NCI-H2171 treated with DMSO at 0.1 percent for 48 hours (cell line): ENCODE measurements around the gene ARHGAP24.
"Not testable (repeated sequence)": the region's sequence is repeated elsewhere in the genome, so short reads cannot be mapped to it uniquely, and the experiment has no call there.

Experiments used
- DNase-seq: peaks from one replicate; lab custom pipeline; 2025; lab: John Stamatoyannopoulos, UW

The ARHGAP24 gene

GRCh38 chr4:85518526-85518925, 43.6 kb downstream of the ARHGAP24 start:
- DNase-seq: not testable (repeated sequence)

- no peak for DNase-seq
These were observed 46.1 kb downstream of the ARHGAP24 start for GRCh38 chr4:85520765-85521749.

GRCh38 chr4:85522277-85522676, 47.3 kb downstream of the ARHGAP24 start:
- no peak for DNase-seq

GRCh38 chr4:85522836-85523235, 47.9 kb downstream of the ARHGAP24 start:
- DNase-seq: no peak

- DNase-seq: no peak
These were observed 52.9 kb downstream of the ARHGAP24 start for GRCh38 chr4:85527815-85528214.

GRCh38 chr4:85531560-85532341, 56.8 kb downstream of the ARHGAP24 start:
- DNase-seq: no peak

GRCh38 chr4:85534120-85534519, 59.2 kb downstream of the ARHGAP24 start:
- DNase-seq: no peak

GRCh38 chr4:85543832-85544231, 68.9 kb downstream of the ARHGAP24 start:
- DNase-seq: no peak

GRCh38 chr4:85544751-85545150, 69.8 kb downstream of the ARHGAP24 start:
- DNase-seq: no peak

- DNase-seq: no peak
These were observed 73.2 kb downstream of the ARHGAP24 start for GRCh38 chr4:85548116-85548515.

GRCh38 chr4:85548841-85549240, 73.9 kb downstream of the ARHGAP24 start:
- no peak for DNase-seq

- DNase-seq: no peak
These were observed 80.3 kb downstream of the ARHGAP24 start for GRCh38 chr4:85555206-85555605.

- no peak for DNase-seq
These were observed 81.3 kb downstream of the ARHGAP24 start for GRCh38 chr4:85556283-85556682.

GRCh38 chr4:85557016-85557901, 82.3 kb downstream of the ARHGAP24 start:
- no peak for DNase-seq

GRCh38 chr4:85565761-85566480, 91.0 kb downstream of the ARHGAP24 start:
- DNase-seq: no peak

- DNase-seq: no peak
These were observed 94.9 kb downstream of the ARHGAP24 start for GRCh38 chr4:85569730-85570299.

GRCh38 chr4:85570388-85570787, 95.4 kb downstream of the ARHGAP24 start:
- no peak for DNase-seq

GRCh38 chr4:85571008-85571407, 96.1 kb downstream of the ARHGAP24 start:
- DNase-seq: no peak

- no peak for DNase-seq
These were observed 98.3 kb downstream of the ARHGAP24 start for GRCh38 chr4:85573270-85573669.

- DNase-seq: no peak
These were observed 102.4 kb downstream of the ARHGAP24 start for GRCh38 chr4:85577307-85577706.

GRCh38 chr4:85579942-85580341, 105.0 kb downstream of the ARHGAP24 start:
- DNase-seq: peak; percentile 35
